ENCODE results near the gene DHRSX. TPM values are rescaled to one million over a fixed set of nuclear protein-coding genes. Genes with fewer than 3 reads are reported as not detected.

DHRSX gene
- total RNA-seq, 2 donors from 2014 or later, result 36.5 to 45.4 TPM

DNA sequence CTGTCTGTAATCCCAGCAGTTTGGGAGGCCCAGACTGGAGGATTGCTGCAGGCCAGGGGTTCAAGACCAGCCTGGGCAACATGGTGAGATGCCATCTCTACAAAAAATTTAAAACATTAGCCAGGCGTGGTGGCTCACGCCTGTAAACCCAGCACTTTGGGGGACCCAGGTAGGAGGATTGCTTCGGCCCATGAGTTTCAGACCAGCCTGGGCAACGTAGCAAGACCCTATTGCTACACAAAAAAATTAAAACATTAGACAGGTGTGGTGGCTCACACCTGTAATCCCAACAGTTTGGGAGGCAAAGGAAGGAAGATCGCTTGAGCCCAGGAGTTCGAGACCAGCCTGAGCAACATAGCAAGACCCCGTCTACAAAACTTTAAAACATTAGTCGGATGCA, 1.3 kb downstream of the DHRSX start:
- H3K4me3 ChIP-seq (ENCODE audit: low read length), result peak overlapping the region; percentile 79
- H3K4me1 Mint-ChIP-seq, result peaks cover 32% of the 10 kb centered on the region
- peaks cover 6% of the 10 kb centered on the region for H3K4me1 ChIP-seq (ENCODE audit: control insufficient read depth, insufficient read depth, low read length)
- H3K27me3 ChIP-seq (ENCODE audit: control insufficient read depth, insufficient read depth, low read length, poor library complexity, severe bottlenecking), result no peaks in the 10 kb centered on the region
- H3K9me3 ChIP-seq (ENCODE audit: control insufficient read depth, low read length), result no peaks in the 10 kb centered on the region
- H3K9me3 Mint-ChIP-seq, result no peaks in the 10 kb centered on the region
- peaks cover 23% of the 10 kb centered on the region for H3K36me3 Mint-ChIP-seq (ENCODE audit: low read depth)
- DNase-seq, result no peak
- H3K27ac ChIP-seq (ENCODE audit: low read depth, low read length), result no peak overlapping the region
- H3K27ac Mint-ChIP-seq, result peak overlapping the region; percentile 89
- peaks cover 12% of the 10 kb centered on the region for H3K36me3 ChIP-seq (ENCODE audit: control insufficient read depth, insufficient read depth, low read length)
- H3K9ac ChIP-seq (ENCODE audit: extremely low read depth, low read length, poor library complexity, severe bottlenecking), result peak overlapping the region; percentile 40
- H3K27me3 Mint-ChIP-seq (ENCODE audit: insufficient read depth), result no peaks in the 10 kb centered on the region
- H3K4me3 Mint-ChIP-seq, result peak overlapping the region; percentile 72
- WGBS, 2 experiments (ENCODE audit: insufficient coverage in 1 of 2, insufficient read length in 1 of 2), result 84 to 90% methylated on average over 7 to 8 of the region's 8 CpGs
- TF ChIP-seq CTCF (conservative IDR thresholded peaks at IDR 0.05), result no peak

DNA sequence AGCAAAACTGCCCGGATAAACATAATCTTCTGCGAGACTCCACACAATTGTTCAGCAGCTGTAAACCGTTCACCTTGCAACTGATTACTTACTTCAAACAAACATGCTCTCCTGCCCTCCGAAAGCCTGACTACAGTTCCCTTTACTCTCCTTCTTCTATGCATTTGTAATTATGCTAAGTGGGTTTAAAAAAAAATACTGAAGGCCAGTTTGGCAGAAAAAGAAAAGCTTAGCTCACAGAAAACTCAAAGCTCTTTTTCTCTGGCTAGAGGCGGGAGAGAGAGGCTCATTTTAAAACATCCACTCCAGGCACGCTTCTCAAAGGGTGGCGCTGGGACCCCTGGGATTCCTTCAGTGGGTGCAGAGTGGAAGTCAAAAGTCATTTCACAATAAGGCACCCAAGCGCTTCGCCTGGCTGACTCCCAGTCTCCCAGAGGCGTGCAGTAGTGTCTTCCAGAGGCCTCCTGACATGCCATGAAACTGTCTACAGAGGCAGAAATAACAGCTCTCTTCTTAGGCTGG, 1.9 kb downstream of the DHRSX start:
- peak overlapping the region; percentile 79 for H3K4me3 ChIP-seq (ENCODE audit: low read length)
- no peak for TF ChIP-seq CTCF (conservative IDR thresholded peaks at IDR 0.05)
- peak overlapping the region; percentile 57 for H3K27ac ChIP-seq (ENCODE audit: low read depth, low read length)
- Mint-ChIP-seq H3K27ac (peak overlapping the region; percentile 89), H3K36me3 (ENCODE audit: low read depth) (peaks cover 23% of the 10 kb centered on the region), H3K9me3 (no peaks in the 10 kb centered on the region), H3K4me1 (peaks cover 32% of the 10 kb centered on the region), H3K4me3 (peak overlapping the region; percentile 72), H3K27me3 (ENCODE audit: insufficient read depth) (no peaks in the 10 kb centered on the region)
- no peaks in the 10 kb centered on the region for H3K27me3 ChIP-seq (ENCODE audit: control insufficient read depth, insufficient read depth, low read length, poor library complexity, severe bottlenecking)
- DNase-seq, result no peak
- H3K9me3 ChIP-seq (ENCODE audit: control insufficient read depth, low read length), result no peaks in the 10 kb centered on the region
- peaks cover 12% of the 10 kb centered on the region for H3K36me3 ChIP-seq (ENCODE audit: control insufficient read depth, insufficient read depth, low read length)
- H3K4me1 ChIP-seq (ENCODE audit: control insufficient read depth, insufficient read depth, low read length), result peaks cover 6% of the 10 kb centered on the region
- 18 to 24% methylated on average over 5 to 10 of the region's 10 CpGs for WGBS, 2 experiments (ENCODE audit: insufficient coverage in 1 of 2, insufficient read length in 1 of 2)
- peak overlapping the region; percentile 40 for H3K9ac ChIP-seq (ENCODE audit: extremely low read depth, low read length, poor library complexity, severe bottlenecking)

GRCh38 chrX:2497961-2498780, 2.6 kb downstream of the DHRSX start:
- no peak for TF ChIP-seq CTCF (conservative IDR thresholded peaks at IDR 0.05)
- H3K27ac Mint-ChIP-seq, result peak overlapping the region; percentile 89
- peaks cover 12% of the 10 kb centered on the region for H3K36me3 ChIP-seq (ENCODE audit: control insufficient read depth, insufficient read depth, low read length)
- H3K9ac ChIP-seq (ENCODE audit: extremely low read depth, low read length, poor library complexity, severe bottlenecking), result peak overlapping the region; percentile 40
- no peak for DNase-seq
- peak overlapping the region; percentile 57 for H3K27ac ChIP-seq (ENCODE audit: low read depth, low read length)
- no peaks in the 10 kb centered on the region for H3K9me3 ChIP-seq (ENCODE audit: control insufficient read depth, low read length)
- H3K27me3 Mint-ChIP-seq (ENCODE audit: insufficient read depth), result no peaks in the 10 kb centered on the region
- H3K9me3 Mint-ChIP-seq, result no peaks in the 10 kb centered on the region
- peaks cover 23% of the 10 kb centered on the region for H3K36me3 Mint-ChIP-seq (ENCODE audit: low read depth)
- 64 to 76% methylated on average over 7 to 11 of the region's 11 CpGs for WGBS, 2 experiments (ENCODE audit: insufficient coverage in 1 of 2, insufficient read length in 1 of 2)
- H3K4me3 ChIP-seq (ENCODE audit: low read length), result peak overlapping the region; percentile 79
- peak overlapping the region; percentile 72 for H3K4me3 Mint-ChIP-seq
- peaks cover 6% of the 10 kb centered on the region for H3K4me1 ChIP-seq (ENCODE audit: control insufficient read depth, insufficient read depth, low read length)
- H3K27me3 ChIP-seq (ENCODE audit: control insufficient read depth, insufficient read depth, low read length, poor library complexity, severe bottlenecking), result no peaks in the 10 kb centered on the region
- peaks cover 32% of the 10 kb centered on the region for H3K4me1 Mint-ChIP-seq

Measured in endodermal cell (in vitro differentiated cells).